GM18867 (cell line): ENCODE results near the gene MYO5A.
"Not testable (repeated sequence)": the region's sequence is repeated elsewhere in the genome, so short reads cannot be mapped to it uniquely, and the experiment has no call there.

ENCODE experiments used
- ATAC-seq: cut with Tn5 transposase; IDR thresholded peaks from one replicate; pipeline ENCODE4 v1.9.1; 2021; ENCODE audit warnings: mild to moderate bottlenecking, moderate library complexity; ENCODE audit not compliant: unreplicated experiment

The MYO5A gene

DNA sequence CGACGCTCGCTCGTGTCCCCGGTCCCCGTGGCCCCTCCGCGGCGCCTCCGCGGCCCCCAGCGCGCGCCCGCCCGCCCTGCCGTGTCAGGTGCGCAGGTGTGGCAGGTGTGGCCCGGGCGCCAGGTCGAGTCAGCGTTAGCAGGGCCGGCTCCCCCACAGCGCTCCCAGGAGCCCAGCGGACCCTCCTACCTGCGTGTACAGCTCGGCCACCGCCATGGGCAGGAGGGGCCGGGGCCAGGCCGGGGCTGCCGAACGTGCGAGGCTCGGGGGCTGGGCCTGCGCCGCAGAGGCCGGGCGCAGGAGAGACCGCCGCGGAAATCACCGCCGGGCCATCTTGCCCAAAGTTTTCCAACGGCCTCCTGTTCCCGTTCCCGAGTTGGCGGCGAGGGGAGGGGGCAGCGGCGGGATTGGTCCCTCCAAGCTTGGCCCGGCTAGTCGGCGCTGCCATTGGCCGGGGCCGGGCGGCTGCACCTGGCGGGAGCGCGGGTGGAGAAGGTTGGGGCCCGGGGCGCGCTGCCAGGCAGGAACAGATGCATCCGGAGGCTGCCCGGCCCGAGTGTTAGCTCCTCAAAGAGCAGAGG is 233.2 kb downstream of the MYO5A start, which contains the start of gene MYO5C:
Gene MYO5C (minus strand): TSS at position 384 of the 581 bp plus-strand sequence. CDS start 168 bp downstream, at position 216.
- no peak for ATAC-seq

DNA sequence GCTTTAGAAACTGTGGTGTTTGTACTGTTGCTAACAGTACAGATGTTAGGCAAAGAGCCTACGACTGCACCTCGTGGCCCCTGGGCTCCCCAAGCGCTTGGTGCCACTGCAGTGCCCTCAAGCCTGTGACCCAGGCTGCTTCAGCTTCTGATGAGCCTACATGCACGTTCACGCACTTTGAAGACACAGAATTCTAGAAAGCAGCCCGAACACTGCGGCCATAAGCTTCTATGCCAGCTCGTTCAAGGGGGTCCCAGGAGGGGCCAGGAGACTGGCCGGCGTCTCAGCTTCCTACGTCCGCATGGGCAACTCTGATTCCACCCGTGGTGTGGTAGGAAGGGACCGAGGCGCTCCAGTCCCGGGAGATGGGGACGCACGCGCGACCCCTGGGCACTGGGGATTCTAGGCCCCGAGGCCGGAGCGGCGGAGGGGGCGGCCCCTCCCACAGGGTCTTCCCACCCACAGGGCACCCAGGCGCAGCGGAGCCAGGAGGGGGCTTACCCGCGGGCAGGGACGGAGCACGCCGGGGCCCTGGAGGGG is 233.7 kb downstream of the MYO5A start:
- ATAC-seq = no peak

GRCh38 chr15:52292780-52293392 is 235.8 kb downstream of the MYO5A start:
- ATAC-seq = no peak

DNA sequence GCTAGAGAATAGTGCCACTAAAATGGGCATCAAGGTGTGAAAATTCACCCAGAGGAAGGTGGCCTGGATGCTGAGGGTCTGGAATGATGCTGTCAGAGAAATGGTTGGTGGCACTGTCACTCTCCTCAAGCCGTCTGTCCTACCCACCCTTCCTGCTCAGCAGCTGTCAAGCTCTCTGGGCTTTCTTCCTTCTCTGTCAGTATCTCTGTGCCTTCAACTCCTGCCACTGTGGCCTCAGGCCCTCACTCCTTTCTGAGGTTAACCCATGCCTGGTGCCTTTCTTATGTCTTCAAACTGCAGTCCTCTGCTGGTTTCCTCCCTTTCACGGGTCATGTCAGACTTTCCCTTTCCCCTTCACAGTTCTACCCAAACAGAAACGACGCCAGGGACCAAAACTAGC is 237.5 kb downstream of the MYO5A start:
- peak; percentile 60 for ATAC-seq

DNA sequence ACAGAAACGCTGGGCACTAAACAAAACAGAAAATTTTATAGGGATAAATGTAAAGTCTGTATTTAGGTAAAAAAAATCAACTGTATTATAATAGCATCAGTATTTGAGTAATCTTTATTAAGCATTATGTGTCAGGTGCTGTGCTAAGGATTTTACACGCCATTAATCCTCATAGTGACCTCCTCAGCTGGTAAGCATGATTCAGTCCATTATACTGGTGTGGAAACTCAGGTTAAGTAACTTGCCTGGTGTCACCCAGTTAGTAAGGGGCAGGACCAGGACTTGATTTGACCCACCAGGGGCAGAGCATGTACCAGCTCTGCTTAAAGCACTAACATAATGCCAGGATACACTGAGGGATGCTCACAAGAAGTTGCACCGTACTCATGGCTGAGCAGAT is 237.9 kb downstream of the MYO5A start:
- ATAC-seq = peak; percentile 16

DNA sequence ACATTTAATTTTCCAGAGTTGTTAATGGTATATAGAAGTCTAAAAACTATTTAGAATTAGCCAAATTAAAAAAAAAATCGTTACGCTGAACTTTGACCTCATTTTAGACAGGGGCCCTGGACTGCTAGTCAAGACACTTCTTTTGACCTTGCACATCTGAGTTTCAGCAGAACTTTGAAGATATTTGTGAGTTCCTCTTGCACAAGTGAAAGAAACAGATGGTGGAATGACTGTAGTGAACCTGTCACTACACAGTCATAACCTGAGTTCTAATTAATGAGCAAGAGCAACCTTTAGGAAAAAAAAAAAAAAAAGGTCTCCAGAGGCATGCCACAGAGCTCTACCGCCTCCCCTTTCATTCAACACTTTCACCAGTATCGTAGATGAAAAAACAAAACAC is 238.4 kb downstream of the MYO5A start:
- ATAC-seq = peak; percentile 67

DNA sequence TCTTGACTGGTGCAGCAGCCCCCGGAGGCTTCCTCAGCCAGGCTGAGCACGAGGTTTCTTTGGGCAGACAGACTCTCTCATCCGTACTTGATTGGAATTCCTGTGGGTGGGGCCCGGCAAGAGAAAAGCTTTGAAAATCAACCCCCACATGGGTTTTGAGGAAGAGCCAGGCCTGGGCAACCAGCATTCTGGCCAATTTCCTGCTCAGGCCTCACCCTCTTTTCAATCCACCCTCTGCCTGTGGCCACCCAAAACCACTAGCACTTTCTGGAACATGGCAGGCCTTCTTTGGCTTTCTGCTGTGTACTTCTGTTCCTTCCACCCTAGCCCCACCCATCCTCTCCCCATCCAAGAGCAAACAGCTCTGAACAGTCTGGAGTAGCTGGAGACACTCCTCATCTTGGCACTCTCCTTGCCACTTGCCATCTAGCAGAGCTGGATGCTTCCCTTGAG is 239.0 kb downstream of the MYO5A start:
- ATAC-seq = no peak

- no peak for ATAC-seq
Observed at GRCh38 chr15:52288986-52289385, 239.7 kb downstream of the MYO5A start.

DNA sequence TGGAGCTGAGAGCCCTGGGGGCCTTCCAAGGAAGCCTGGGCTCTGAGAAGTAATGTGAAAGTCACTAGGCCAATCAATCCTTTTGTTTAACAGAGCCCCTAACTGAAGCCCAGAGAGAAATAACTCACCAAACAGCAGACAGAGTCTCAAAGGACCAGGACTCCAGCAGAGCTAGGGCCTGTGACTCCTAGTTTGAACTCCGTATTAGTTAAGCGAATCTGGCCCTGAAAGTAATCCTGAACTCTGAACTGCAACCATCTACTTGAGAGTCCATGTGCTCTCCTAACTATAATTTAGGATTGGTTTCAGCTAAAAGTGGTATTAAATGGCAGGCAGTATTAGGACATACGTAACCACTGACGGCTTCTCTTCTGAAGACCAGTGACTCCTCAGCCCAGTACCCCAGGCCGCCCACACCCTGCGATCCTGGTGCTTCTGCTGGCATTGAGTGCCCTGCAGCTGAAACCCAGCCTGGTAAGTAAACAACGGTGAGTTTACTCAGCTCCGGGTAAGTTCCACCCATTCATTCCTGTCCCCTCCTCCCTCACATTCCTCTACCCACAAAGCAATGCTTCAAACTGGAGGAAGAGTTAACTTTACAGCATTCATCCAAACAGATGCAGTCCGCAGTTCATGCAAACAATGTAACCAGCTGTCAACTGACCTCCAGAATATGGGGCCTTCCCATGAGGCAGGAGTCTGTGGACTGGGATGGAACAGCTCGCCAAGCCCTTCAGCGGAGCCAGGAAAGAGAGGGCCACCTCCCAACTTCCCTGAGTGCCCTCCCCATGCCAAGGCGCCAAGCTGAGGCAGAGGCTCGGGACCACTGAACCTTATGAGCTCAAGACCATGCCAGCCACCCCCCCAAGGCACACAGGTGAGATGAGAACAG is 240.4 kb downstream of the MYO5A start:
- no peak for ATAC-seq

DNA sequence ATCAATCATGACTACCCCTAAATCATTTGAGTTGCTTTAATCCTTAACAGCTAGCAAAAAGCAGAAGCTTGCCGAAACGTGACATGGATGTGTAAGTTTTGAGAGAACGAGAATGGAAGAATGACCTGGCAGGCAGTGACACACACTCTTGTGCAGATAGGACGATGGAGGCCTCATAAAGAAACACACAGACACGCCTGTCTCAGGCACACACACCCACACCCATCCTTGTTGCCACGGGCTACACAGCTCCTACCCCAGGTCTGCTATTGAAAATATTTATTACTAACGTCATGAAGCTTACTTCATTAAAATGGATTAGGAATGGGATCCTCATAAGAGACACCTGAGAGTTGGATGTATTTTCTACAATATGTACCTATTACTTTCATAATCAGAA is 241.6 kb downstream of the MYO5A start:
- no peak for ATAC-seq

GRCh38 chr15:52285941-52286340 is 242.7 kb downstream of the MYO5A start:
- ATAC-seq = not testable (repeated sequence)

- no peak for ATAC-seq
Observed at GRCh38 chr15:52284164-52284563, 244.5 kb downstream of the MYO5A start.

- ATAC-seq = no peak
Observed at GRCh38 chr15:52283281-52283680, 245.4 kb downstream of the MYO5A start.

DNA sequence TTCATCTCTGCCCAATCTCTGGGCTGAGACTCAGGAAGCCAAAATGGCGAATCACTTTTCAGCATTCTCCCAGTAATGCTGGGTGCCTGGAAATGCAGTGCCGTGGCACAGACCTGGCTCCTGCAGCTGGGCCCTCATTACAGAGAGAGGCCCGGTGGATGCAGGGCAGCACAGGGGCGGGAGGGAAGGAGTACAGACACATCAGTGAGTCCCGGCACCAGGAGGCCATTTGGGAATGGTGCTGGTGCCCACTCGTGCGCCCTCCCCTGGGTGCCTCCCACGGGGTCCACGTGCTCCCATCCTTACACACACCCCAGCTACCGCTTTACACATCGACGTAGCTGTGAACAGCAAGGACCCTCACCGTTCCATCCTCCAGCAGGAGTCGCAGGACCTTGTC is 246.3 kb downstream of the MYO5A start:
- ATAC-seq = no peak

- ATAC-seq = no peak
Observed at GRCh38 chr15:52281085-52282035, 247.3 kb downstream of the MYO5A start.

DNA sequence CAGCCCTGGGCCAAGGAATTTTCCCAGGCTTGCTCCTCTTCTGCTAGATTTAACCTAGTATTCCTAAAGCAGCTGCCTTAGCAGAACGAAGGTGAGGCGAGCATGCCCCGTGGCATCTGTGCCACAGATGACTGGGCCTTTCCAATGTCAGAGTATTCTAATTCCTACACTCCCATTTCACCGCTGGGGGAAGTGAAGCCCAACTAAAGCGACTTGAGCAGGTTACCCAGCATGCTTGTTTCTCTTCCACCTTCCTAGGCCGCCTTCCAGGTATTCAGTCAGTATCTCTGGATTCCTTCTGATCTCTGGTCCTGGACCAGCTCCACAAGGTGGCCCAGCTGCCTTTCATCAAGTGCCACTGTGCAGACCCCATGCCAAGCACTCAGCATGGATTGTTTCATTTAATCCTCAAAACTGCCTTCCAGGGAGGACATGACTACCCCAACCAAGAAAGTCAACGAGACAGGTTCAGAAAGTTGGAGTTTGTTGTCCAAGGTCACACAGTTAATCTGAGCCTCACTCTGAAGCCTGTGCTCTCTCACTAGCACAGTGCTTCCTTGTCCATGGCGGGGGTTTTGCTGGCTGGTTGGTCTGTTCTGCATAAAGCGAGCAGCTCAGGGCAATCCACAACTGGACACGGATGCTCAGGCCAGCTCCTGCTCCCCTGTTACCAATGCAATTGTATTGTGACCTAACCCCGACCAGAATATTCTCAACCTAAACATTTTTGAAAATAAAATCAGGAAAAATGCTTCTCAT is 248.2 kb downstream of the MYO5A start:
- ATAC-seq = no peak

GRCh38 chr15:52278636-52279367 is 249.9 kb downstream of the MYO5A start:
- no peak for ATAC-seq

- no peak for ATAC-seq
Observed at GRCh38 chr15:52278135-52278534, 250.5 kb downstream of the MYO5A start.

DNA sequence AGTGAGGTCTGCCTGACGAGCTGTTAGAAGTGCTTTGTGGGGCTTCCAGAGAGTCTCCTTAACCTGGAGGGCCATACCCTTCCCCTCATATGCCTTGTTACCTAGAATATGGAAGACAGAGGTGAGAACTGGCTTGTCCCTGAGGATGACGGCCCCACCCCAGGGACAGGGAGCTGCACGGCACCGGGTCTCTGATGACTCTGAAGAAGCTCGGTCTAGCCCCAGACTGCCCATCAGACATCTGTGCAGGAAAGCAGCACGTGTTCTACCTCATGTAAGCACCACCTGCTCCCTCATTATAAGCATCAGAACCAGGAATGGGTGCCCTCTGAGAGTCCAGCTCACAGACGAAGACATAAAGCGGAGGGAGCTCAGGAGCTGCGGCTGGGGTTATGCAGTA is 251.1 kb downstream of the MYO5A start:
- ATAC-seq = no peak
